Measurements from ENCODE around the gene ATAD1. TPM values are rescaled to one million over a fixed set of nuclear protein-coding genes. Genes with fewer than 3 reads are reported as not detected.
"Not testable (repeated sequence)": the region's sequence is repeated elsewhere in the genome, so short reads cannot be mapped to it uniquely, and the experiment has no call there.

Gene ATAD1
- total RNA-seq (33.5 TPM), polyA plus RNA-seq (22.1 TPM)
- long read RNA-seq, donor 1, result 0 reads
- long read RNA-seq, donor 2, result 0 reads
- long read RNA-seq, donor 3, partial matches to known transcripts, result 0 of 18 reads
- long read RNA-seq, donor 3, other reads (novel, unspliced or antisense), result 15 of 18 reads
- long read RNA-seq, donor 4, partial matches to known transcripts, result 0 of 3 reads
- long read RNA-seq, donor 4, other reads (novel, unspliced or antisense), result 0 of 3 reads
- long read RNA-seq, donor 5, full-length matches to known transcripts, result 5 of 114 reads
- long read RNA-seq, donor 5, partial matches to known transcripts, result 69 of 114 reads
- long read RNA-seq, donor 5, other reads (novel, unspliced or antisense), result 40 of 114 reads
- long read RNA-seq, donor 6, full-length matches to known transcripts, result 3 of 14 reads
- long read RNA-seq, donor 6, partial matches to known transcripts, result 0 of 14 reads
- long read RNA-seq, donor 6, other reads (novel, unspliced or antisense), result 11 of 14 reads
- long read RNA-seq, donor 7, full-length matches to known transcripts, result 4 of 20 reads
- long read RNA-seq, donor 7, partial matches to known transcripts, result 0 of 20 reads
- long read RNA-seq, donor 7, other reads (novel, unspliced or antisense), result 16 of 20 reads
- long read RNA-seq, donor 8, full-length matches to known transcripts, result 1 of 1 reads
- long read RNA-seq, donor 8, partial matches to known transcripts, result 0 of 1 reads
- long read RNA-seq, donor 8, other reads (novel, unspliced or antisense), result 0 of 1 reads
- long read RNA-seq, donor 9, full-length matches to known transcripts, result 5 of 5 reads
- long read RNA-seq, donor 9, partial matches to known transcripts, result 0 of 5 reads
- long read RNA-seq, donor 9, other reads (novel, unspliced or antisense), result 0 of 5 reads
- long read RNA-seq, donor 10, full-length matches to known transcripts, result 3 of 8 reads
- long read RNA-seq, donor 10, partial matches to known transcripts, result 5 of 8 reads
- long read RNA-seq, donor 10, other reads (novel, unspliced or antisense), result 0 of 8 reads

- Histone ChIP-seq H3K9me3 (ENCODE audit: control insufficient read depth in 2 of 2, insufficient read depth in 1 of 2, low read length in 1 of 2) (no peaks in the 10 kb centered on the region), H3K4me3 (ENCODE audit: low read length in 2 of 2) (peak within 1 kb of the TSS; percentile 68 to 84), H3K27me3 (ENCODE audit: control insufficient read depth in 2 of 2, insufficient read depth in 1 of 2, low read length in 1 of 2) (no peaks in the 10 kb centered on the region), H3K27ac (ENCODE audit: low read depth in 1 of 2, low read length in 1 of 2) (peak within 1 kb of the TSS; percentile 78 to 94), H3K4me1 (ENCODE audit: control insufficient read depth in 2 of 2, insufficient read depth in 2 of 2, low read length in 2 of 2) (peaks cover 5 to 9% of the 10 kb centered on the region in 2 donors), H3K36me3 (ENCODE audit: control insufficient read depth in 2 of 2, insufficient read depth in 2 of 2, low read length in 1 of 2) (no peaks in the 10 kb centered on the region)
- under 1% methylated on average over 60 of the region's 60 CpGs for WGBS
- DNase-seq (ENCODE audit: low read depth in 6 of 9, low spot score in 9 of 9), result peak; percentile 77 to 96 (median 89)
Measured at GRCh38 chr10:87817609-87818504, at the start of gene ATAD1. ATAD1 (minus strand) TSS chr10:87818226; CDS start chr10:87814599, 3,627 bp downstream.

GRCh38 chr10:87867453-87867852 lies 49.4 kb upstream of the ATAD1 start:
- H3K36me3 ChIP-seq (ENCODE audit: control insufficient read depth in 2 of 2, insufficient read depth in 2 of 2, low read length in 1 of 2), result peaks cover 0 to 7% of the 10 kb centered on the region in 2 donors
- no peak overlapping the region for H3K27ac ChIP-seq (ENCODE audit: low read depth in 1 of 2, low read length in 1 of 2)
- DNase-seq (ENCODE audit: low read depth in 6 of 9, low spot score in 9 of 9), result peak in 2 of 9 donors; percentile 6 to 26
- no peaks in the 10 kb centered on the region for H3K9me3 ChIP-seq (ENCODE audit: control insufficient read depth in 2 of 2, insufficient read depth in 1 of 2, low read length in 1 of 2)
- no peaks in the 10 kb centered on the region for H3K27me3 ChIP-seq (ENCODE audit: control insufficient read depth in 2 of 2, insufficient read depth in 1 of 2, low read length in 1 of 2)
- peaks cover 4 to 9% of the 10 kb centered on the region in 2 donors for H3K4me1 ChIP-seq (ENCODE audit: control insufficient read depth in 2 of 2, insufficient read depth in 2 of 2, low read length in 2 of 2)
- H3K4me3 ChIP-seq (ENCODE audit: low read length in 2 of 2), result peak overlapping the region; percentile 43 to 76

- H3K27ac ChIP-seq (ENCODE audit: low read depth in 1 of 2, low read length in 1 of 2), result peak overlapping the region in 1 of 2 donors; percentile 8
- peaks cover 9% of the 10 kb centered on the region in 2 donors for H3K4me1 ChIP-seq (ENCODE audit: control insufficient read depth in 2 of 2, insufficient read depth in 2 of 2, low read length in 2 of 2)
- H3K9me3 ChIP-seq (ENCODE audit: control insufficient read depth in 2 of 2, insufficient read depth in 1 of 2, low read length in 1 of 2), result no peaks in the 10 kb centered on the region
- DNase-seq (ENCODE audit: low read depth in 6 of 9, low spot score in 9 of 9), result peak in 2 of 9 donors; percentile 8 to 46
- WGBS, result 2% methylated on average over 3 of the region's 3 CpGs
- H3K27me3 ChIP-seq (ENCODE audit: control insufficient read depth in 2 of 2, insufficient read depth in 1 of 2, low read length in 1 of 2), result no peaks in the 10 kb centered on the region
- peak overlapping the region; percentile 76 to 83 for H3K4me3 ChIP-seq (ENCODE audit: low read length in 2 of 2)
- H3K36me3 ChIP-seq (ENCODE audit: control insufficient read depth in 2 of 2, insufficient read depth in 2 of 2, low read length in 1 of 2), result peaks cover 0 to 5% of the 10 kb centered on the region in 2 donors
Measured at GRCh38 chr10:87866412-87866974, 48.5 kb upstream of the ATAD1 start.

GRCh38 chr10:87865241-87865881 lies 47.3 kb upstream of the ATAD1 start:
- no peaks in the 10 kb centered on the region for H3K27me3 ChIP-seq (ENCODE audit: control insufficient read depth in 2 of 2, insufficient read depth in 1 of 2, low read length in 1 of 2)
- peak overlapping the region; percentile 64 to 97 for H3K27ac ChIP-seq (ENCODE audit: low read depth in 1 of 2, low read length in 1 of 2)
- DNase-seq (ENCODE audit: low read depth in 6 of 9, low spot score in 9 of 9), result peak in 5 of 9 donors; percentile 20 to 59 (median 34)
- H3K36me3 ChIP-seq (ENCODE audit: control insufficient read depth in 2 of 2, insufficient read depth in 2 of 2, low read length in 1 of 2), result peaks cover 0 to 4% of the 10 kb centered on the region in 2 donors
- no peaks in the 10 kb centered on the region for H3K9me3 ChIP-seq (ENCODE audit: control insufficient read depth in 2 of 2, insufficient read depth in 1 of 2, low read length in 1 of 2)
- H3K4me1 ChIP-seq (ENCODE audit: control insufficient read depth in 2 of 2, insufficient read depth in 2 of 2, low read length in 2 of 2), result peaks cover 11 to 19% of the 10 kb centered on the region in 2 donors
- H3K4me3 ChIP-seq (ENCODE audit: low read length in 2 of 2), result peak overlapping the region; percentile 76 to 83
- 1% methylated on average over 4 of the region's 4 CpGs for WGBS

GRCh38 chr10:87864496-87865059 lies 46.6 kb upstream of the ATAD1 start:
- Histone ChIP-seq H3K4me3 (ENCODE audit: low read length in 2 of 2) (peak overlapping the region; percentile 76 to 83), H3K9me3 (ENCODE audit: control insufficient read depth in 2 of 2, insufficient read depth in 1 of 2, low read length in 1 of 2) (no peaks in the 10 kb centered on the region), H3K27ac (ENCODE audit: low read depth in 1 of 2, low read length in 1 of 2) (peak overlapping the region; percentile 88 to 97), H3K36me3 (ENCODE audit: control insufficient read depth in 2 of 2, insufficient read depth in 2 of 2, low read length in 1 of 2) (peaks cover 0 to 4% of the 10 kb centered on the region in 2 donors), H3K4me1 (ENCODE audit: control insufficient read depth in 2 of 2, insufficient read depth in 2 of 2, low read length in 2 of 2) (peaks cover 11 to 22% of the 10 kb centered on the region in 2 donors), H3K27me3 (ENCODE audit: control insufficient read depth in 2 of 2, insufficient read depth in 1 of 2, low read length in 1 of 2) (no peaks in the 10 kb centered on the region)
- under 1% methylated on average over 16 of the region's 16 CpGs for WGBS
- DNase-seq (ENCODE audit: low read depth in 6 of 9, low spot score in 9 of 9), result peak in 6 of 9 donors; percentile 31 to 69 (median 43)

- WGBS, result under 1% methylated on average over 47 of the region's 47 CpGs
- not testable (repeated sequence) for H3K9me3 ChIP-seq (ENCODE audit: control insufficient read depth in 2 of 2, insufficient read depth in 1 of 2, low read length in 1 of 2); H3K36me3 ChIP-seq (ENCODE audit: control insufficient read depth in 2 of 2, insufficient read depth in 2 of 2, low read length in 1 of 2); H3K27me3 ChIP-seq (ENCODE audit: control insufficient read depth in 2 of 2, insufficient read depth in 1 of 2, low read length in 1 of 2)
- peaks cover 8 to 18% of the 10 kb centered on the region in 2 donors for H3K4me1 ChIP-seq (ENCODE audit: control insufficient read depth in 2 of 2, insufficient read depth in 2 of 2, low read length in 2 of 2)
- peak overlapping the region; percentile 76 to 83 for H3K4me3 ChIP-seq (ENCODE audit: low read length in 2 of 2)
- H3K27ac ChIP-seq (ENCODE audit: low read depth in 1 of 2, low read length in 1 of 2), result peak overlapping the region; percentile 97 to 98
- DNase-seq (ENCODE audit: low read depth in 6 of 9, low spot score in 9 of 9), result peak in 3 of 9 donors; percentile 9 to 38 (median 34)
Measured at GRCh38 chr10:87863951-87864495, 46.0 kb upstream of the ATAD1 start.

- no peaks in the 10 kb centered on the region for H3K9me3 ChIP-seq (ENCODE audit: control insufficient read depth in 2 of 2, insufficient read depth in 1 of 2, low read length in 1 of 2)
- H3K27me3 ChIP-seq (ENCODE audit: control insufficient read depth in 2 of 2, insufficient read depth in 1 of 2, low read length in 1 of 2), result no peaks in the 10 kb centered on the region
- peak; percentile 73 to 96 (median 88) for DNase-seq (ENCODE audit: low read depth in 6 of 9, low spot score in 9 of 9)
- peak within 1 kb of the TSS; percentile 76 to 83 for H3K4me3 ChIP-seq (ENCODE audit: low read length in 2 of 2)
- H3K27ac ChIP-seq (ENCODE audit: low read depth in 1 of 2, low read length in 1 of 2), result peak within 1 kb of the TSS; percentile 97 to 98
- no peaks in the 10 kb centered on the region for H3K36me3 ChIP-seq (ENCODE audit: control insufficient read depth in 2 of 2, insufficient read depth in 2 of 2, low read length in 1 of 2)
- peaks cover 7 to 18% of the 10 kb centered on the region in 2 donors for H3K4me1 ChIP-seq (ENCODE audit: control insufficient read depth in 2 of 2, insufficient read depth in 2 of 2, low read length in 2 of 2)
- WGBS, result under 1% methylated on average over 89 of the region's 89 CpGs
Measured at GRCh38 chr10:87863053-87863943, 45.3 kb upstream of the ATAD1 start, which contains the start of the genes KLLN and PTEN. KLLN (minus strand) TSS chr10:87863533; CDS start chr10:87862487, 1,046 bp downstream. PTEN (plus strand) TSS chr10:87863625; CDS start chr10:87864470, 845 bp downstream.

All from thymus (tissue), 14 donors.